NCI-H526 treated with DMSO at 0.1 percent for 48 hours (cell line): Measurements from ENCODE around the gene ERFL.
"Not testable (repeated sequence)": the region's sequence is repeated elsewhere in the genome, so short reads cannot be mapped to it uniquely, and the experiment has no call there.

Experiments used
- DNase-seq: peaks from one replicate; lab custom pipeline; 2025; lab: John Stamatoyannopoulos, UW

Gene ERFL

DNA sequence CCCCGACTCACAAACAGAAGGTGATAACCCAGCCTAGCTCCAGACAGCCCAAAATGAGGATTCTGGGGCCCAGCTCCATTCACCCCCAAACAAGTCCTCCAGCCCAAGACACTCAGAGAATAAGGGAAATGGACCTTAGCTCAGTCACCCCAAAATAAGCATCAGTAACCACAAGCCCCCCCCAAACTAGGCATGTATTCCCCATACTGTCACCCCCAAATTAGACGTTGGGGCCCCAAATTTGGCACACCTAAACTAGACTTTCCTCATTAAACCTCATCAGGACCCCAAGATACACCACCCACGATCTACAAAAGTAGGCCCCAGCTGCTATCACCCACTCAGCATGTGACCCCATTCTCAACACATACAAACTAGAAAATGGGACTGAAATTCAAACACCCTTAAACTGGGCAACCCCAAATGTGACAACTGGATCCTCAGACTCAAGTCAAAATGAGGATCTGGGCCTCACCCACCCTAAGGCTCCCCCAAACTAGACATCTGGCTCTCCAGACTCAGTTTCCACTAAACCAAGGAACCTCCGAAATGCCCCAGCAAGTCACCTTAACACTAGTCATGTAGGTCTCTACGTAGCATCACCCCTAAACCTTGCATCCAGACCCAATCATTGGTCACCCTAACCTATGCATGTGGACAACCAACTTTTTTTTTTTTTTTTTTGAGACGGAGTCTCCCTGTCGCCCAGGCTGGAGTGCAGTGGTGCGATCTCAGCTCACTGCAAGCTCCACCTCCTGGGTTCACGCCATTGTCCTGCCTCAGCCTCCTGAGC, 13.4 kb upstream of the ERFL start:
- DNase-seq, result no peak

DNA sequence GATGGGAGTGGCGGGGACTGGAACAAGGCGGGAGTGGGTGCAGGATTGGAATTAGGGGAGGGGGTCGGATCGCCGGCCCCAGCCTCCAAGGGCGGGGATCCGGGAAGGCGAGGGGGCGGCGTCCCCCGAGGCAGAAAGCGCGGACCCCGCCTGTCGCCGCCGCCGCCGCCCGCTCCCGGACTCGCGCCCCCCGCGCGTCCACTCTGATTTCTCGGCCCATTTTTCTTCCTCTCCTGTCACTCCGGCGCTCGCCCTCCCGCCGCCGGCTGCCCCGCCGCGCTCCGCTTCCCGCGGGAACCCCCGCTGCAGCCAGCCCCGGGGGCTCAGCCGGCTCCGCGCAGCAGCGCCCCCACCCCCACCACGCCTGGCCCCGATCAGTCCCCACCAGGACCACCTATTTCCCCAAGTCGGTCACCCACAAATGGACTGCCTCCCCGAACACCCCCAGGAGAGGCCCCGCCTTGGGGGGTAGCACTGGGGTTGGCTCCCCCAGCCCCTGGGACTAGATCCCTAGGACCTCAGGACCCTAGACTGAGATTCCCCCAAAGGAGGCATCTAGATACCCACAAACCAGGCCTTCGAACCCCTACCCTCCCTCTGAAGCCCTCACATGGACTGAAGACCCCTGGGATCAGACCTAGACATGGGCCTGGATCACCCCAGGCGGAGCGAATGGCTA, 12.6 kb upstream of the ERFL start:
- no peak for DNase-seq

DNA sequence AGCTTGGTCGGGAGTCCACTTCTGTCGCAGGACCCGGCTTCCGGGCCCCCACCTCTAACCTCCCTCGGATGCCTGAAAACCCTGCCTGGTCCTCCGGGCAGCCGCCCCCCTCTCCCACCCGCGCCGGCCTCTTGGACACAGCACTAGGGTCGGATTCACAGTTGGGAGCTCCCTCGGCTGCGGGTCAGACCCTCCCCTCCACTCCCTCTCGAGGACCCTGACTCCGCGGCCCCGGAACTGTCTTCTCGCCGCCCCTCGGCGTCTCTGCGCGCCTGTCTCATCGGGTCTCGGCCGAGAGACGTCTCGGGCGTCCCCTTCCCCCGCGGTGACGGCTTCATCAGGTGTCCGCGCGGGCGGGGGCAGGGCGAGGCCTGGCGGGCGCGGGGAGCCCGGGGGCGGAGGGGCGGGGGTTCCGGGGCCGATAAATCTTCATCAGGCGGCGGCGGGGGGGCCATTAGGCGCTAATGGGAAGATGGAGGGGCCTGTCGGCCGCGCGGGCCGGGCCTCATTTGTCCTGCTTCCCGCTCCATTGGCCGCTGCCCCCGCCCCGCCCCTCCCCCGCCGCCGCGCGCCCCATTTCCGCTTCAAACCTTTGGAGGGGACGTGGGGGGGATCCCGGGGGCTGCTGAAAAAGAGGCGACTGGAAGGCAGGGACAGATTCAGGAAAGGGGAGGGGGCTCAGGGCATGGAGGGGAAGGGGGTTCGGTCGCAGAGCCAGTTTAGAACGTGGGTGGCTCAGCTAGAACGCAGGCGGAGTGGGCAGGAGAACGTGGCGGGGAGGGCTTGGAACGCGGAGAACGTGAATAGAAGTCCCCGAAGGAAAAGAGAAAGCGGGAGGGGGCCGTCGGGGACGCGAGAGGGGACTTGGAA, 11.8 kb upstream of the ERFL start:
- DNase-seq, result no peak

DNA sequence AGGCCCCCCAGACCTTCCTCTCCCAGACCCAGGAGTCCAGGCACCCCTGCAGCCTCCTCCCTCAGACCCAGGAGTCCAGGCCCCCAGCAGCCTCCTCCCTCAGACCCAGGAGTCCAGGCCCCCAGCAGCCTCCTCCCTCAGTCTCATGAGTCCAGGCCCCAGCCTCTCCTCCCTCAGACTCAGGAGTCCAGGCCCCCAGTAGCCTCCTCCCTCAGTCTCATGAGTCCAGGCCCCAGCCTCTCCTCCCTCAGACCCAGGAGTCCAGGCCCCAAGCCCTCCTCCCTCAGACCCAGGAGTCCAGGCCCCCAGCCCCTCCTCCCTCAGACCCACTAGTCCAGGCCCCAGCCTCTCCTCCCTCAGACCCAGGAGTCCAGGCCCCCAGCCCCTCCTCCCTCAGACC, 11.0 kb upstream of the ERFL start:
- DNase-seq, result not testable (repeated sequence)

DNA sequence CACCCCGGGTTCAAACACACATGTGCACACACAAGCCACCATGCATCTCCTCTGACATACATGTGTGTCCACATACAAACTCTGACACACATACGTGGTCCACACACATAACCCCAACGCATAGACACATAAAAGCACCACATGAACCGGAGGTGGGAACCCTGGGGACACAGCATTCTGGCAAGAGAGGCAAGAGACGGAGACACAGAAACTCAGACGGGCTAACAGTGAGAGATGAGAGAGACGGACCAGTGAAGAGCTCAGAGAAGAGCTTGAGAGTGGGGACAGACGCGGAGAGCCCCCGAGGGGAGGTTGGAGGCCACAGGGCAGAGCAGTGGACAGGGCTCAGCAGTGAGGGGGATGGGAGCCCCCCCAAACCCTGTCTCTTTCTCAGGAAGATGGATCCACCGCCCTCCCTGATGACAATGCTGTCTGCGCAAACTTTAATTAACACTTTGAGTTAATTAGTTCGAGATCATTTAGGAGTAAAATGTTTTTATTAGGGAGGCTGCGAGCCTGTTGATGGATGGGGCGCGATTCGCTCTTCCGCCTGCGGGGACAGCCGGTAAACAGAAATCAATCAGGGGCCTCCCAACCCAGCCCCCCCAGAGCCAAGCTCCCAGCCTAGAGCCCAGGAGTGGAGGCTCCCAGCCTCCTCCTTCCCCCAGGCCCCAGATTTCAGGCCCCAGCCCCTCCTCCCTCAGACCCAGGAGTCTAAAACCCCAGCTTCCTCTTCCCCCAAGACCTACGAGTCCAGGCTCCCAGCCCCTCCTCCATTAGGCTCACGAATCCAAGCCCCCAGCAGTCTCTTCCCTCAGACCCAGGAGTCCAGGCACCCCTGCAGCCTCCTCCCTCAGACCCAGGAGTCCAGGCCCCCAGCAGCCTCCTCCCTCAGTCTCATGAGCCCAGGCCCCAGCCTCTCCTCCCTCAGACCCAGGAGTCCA, 9.5 kb upstream of the ERFL start:
- no peak for DNase-seq

DNA sequence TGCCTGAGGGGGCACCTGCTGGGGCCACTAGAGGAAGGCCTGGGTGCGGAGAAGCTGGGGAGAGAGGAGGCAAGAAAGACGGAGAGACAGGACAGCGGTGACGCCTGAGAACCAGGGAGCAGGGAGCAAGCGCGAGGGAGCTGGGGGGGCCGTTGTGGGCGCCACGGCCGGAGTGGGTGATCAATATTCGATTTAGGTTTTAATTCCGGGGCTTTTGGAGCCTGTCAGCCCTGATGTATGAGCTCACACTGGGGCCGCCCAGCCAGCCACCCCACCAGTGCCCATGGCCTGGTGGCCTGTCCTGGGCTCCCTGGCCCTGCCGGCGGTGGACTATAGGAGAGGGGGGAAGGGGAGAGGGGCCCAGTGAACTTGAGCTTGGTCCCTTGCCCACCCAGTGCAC, 8.7 kb upstream of the ERFL start:
- DNase-seq, result no peak

DNA sequence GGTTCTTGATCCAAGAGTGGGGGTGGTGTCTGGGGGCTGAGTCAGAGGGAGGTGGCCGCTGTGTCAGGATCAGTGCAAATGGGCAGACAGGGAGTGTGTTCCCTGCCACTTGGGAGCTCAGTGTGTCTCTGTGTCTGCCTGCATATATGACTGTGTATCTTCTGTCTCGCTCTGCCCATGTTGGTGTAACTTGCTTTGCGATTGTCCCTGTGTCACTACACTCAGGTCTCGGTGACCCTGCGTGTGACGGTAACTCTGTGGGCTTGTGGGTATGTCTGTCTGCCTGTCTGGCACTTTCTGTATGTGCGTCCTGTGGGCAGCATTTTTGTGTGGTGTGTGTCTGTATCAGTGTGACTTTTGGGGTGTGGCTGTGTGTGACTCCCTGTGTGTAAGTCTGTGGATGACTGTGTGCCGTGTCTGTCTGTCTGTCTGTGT, 8.2 kb upstream of the ERFL start:
- no peak for DNase-seq

GRCh38 chr19:41935760-41936415, 7.6 kb upstream of the ERFL start:
- no peak for DNase-seq

GRCh38 chr19:41934849-41935374, 6.7 kb upstream of the ERFL start:
- peak; percentile 53 for DNase-seq

- no peak for DNase-seq
These were observed 5.6 kb upstream of the ERFL start for GRCh38 chr19:41933693-41934426.

DNA sequence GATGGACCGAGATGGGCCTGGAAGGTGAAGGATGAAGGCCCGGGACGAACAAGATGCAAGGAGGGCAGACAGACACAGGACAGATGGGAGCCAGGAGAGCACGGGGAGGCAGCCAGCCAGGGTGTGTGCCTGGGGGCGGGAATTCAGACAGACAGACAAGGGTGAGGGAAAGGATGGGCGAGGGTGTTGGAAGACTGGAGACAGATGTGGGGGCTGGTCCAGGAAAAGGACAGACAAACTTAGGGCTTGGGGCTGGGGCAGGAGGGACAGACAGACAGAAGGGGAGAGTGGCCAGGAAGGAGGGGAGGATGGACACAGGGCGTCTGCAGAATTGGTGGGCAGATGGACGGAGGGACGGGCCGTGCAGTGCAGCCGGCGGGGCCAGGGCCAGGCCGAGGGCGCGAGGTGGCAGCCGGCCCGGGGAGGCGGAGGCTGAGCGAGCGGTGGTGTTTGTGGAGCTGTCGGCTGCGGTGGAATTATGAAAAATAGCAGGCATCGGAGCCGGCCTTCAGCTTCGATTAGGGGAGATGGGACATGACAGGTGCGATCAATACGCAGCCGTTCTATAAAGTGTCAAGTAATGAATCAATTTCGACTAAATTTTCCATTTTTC, 4.6 kb upstream of the ERFL start:
- no peak for DNase-seq

- no peak for DNase-seq
These were observed 4.0 kb upstream of the ERFL start for GRCh38 chr19:41932259-41932719.

- DNase-seq, result no peak
These were observed 2.8 kb upstream of the ERFL start for GRCh38 chr19:41930926-41931592.

GRCh38 chr19:41930322-41930722, 2.1 kb upstream of the ERFL start:
- no peak for DNase-seq

DNA sequence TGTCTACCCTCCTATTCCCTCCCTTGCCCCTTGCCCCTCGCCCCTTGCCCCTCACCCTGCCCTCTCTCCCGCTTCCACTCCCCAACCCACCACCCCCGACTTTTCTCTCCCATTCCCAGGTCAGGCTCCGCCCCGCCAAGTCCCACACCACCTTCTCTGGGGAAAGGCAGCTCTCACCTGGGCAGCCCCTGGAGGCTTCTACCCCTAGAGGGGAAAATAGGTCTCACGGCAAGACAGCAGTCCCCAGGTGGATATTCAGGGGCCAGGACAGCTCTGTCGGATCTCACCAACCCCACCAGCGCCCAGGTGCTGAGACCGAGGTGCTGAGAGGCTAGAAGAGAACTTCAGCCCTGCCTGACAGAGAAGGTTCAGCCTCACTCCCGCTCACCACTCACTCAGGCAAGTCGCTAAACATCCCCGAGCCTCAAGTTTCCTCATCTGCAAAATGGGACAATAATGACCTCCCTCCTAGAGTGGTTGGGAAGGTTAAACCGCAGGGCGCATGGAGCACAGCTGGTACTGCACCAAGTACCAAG, 1.4 kb upstream of the ERFL start:
- no peak for DNase-seq

DNA sequence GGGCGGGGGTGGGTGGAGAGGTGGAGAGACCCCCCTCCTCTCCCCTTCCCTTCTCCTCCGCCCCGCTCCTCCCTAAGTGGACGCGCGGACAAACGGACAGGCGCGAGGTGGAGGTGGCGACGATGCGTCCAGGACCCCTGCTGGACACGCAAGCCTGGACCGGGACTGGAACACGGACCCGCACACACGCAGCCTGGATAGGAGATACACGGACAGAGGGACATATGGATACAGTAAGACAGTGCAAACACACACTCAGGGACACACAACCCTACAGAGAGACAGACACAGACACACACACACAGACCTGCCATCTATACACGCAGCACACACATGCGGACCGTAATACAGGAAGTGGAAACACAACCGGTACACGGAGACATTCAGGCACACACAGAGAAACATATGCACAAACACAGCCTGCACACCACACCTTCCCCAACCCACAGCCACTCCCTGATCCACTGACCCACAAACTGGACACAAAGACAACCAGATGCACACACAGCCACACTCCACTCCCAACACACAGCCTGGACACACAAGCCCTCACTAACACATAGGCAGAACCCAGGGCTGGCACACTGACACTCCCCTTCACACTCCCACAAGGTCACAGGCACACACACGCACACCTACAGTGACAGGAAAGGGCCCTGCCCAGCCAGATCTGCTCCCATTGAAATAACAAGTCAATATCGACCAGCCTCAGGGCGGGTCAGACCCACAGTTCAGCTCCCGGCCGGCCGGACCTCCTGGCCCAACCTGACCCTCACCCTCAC, 696 bp upstream of the ERFL start:
- DNase-seq, result no peak

- no peak for DNase-seq
These were observed 604 bp downstream of the ERFL start for GRCh38 chr19:41927497-41928192.
